Fibroblast of lung (primary cell): ENCODE measurements around the gene ARHGAP28.

ENCODE experiments used
- EZH2 ChIP-seq: IDR thresholded peaks from 2 replicates; pipeline ENCODE4 v1.5.1; 2012; ENCODE audit warnings: low read length, control low read depth, mild to moderate bottlenecking; ENCODE audit errors: missing control alignments
- TF ChIP-seq, protein P1 (sequence below), 2 donors: IDR thresholded peaks in 1 of 2; conservative IDR thresholded peaks in 1 of 2; 1 replicate in 1 of 2; 2 replicates in 1 of 2; pipeline ENCODE4 v1.5.1; 2011 to 2012; ENCODE audit warnings: low read length in 2 of 2, control low read depth in 1 of 2, inconsistent platforms in 1 of 2, low read depth in 1 of 2, mild to moderate bottlenecking in 1 of 2

DNA sequence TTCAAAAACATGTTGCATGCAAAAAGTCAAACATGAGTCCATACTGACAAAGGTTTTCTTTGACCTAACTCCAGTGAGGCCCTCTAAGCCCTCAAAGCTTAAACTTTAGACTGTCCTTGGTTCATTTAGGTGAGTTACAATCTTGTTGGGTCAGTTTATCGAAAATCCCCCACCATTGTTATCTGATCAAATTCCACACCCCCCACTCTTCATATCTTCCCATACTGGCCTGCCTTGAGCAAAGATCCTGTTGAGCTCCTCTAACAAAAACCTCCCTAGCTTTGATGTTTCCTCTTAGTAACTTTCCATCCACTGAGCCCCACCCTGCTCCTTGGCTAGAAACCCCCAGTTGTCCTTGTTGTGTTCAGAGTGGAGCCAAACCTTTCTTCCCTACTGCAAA is 193.7 kb downstream of the ARHGAP28 start:
- TF ChIP-seq, protein P1, sequence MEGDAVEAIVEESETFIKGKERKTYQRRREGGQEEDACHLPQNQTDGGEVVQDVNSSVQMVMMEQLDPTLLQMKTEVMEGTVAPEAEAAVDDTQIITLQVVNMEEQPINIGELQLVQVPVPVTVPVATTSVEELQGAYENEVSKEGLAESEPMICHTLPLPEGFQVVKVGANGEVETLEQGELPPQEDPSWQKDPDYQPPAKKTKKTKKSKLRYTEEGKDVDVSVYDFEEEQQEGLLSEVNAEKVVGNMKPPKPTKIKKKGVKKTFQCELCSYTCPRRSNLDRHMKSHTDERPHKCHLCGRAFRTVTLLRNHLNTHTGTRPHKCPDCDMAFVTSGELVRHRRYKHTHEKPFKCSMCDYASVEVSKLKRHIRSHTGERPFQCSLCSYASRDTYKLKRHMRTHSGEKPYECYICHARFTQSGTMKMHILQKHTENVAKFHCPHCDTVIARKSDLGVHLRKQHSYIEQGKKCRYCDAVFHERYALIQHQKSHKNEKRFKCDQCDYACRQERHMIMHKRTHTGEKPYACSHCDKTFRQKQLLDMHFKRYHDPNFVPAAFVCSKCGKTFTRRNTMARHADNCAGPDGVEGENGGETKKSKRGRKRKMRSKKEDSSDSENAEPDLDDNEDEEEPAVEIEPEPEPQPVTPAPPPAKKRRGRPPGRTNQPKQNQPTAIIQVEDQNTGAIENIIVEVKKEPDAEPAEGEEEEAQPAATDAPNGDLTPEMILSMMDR (conservative IDR thresholded peaks at IDR 0.05 in 1 of 2, IDR thresholded peaks at IDR 0.05 in 1 of 2; ENCODE audit: low read depth in 1 of 2, low read length in 2 of 2): no peak
- no peak for TF ChIP-seq EZH2
